Activated naive CD8-positive, alpha-beta T cell treated with anti-CD3 and anti-CD28 coated beads, Interleukin-2, amount 50 U/mL, for 24 hours (primary cell): ENCODE measurements around the gene CRYGN.
A peak's percentile ranks its signal among the peaks of the same experiment; 100 is the strongest.

ENCODE experiments used
- ATAC-seq: fragments of 150-1000 bp; cut with Tn5 transposase; one replicate; pipeline ENCODE4 v1.10.0; 2021
- DNase-seq: peaks from one replicate; pipeline ENCODE4 v3.0.0; 2021
- H3K27ac Mint-ChIP-seq: one replicate; pipeline ENCODE4 v1.8.0; 2021; ENCODE audit warnings: mild to moderate bottlenecking, mixed read lengths
- H3K27me3 Mint-ChIP-seq: one replicate; pipeline ENCODE4 v1.8.0; 2021; ENCODE audit warnings: mixed read lengths
- H3K36me3 Mint-ChIP-seq: one replicate; pipeline ENCODE4 v1.8.0; 2021; ENCODE audit warnings: low read depth, mixed read lengths
- H3K4me1 Mint-ChIP-seq: one replicate; pipeline ENCODE4 v1.8.0; 2021; ENCODE audit warnings: mixed read lengths
- H3K4me3 Mint-ChIP-seq: one replicate; pipeline ENCODE4 v1.8.0; 2021; ENCODE audit warnings: mild to moderate bottlenecking, moderate library complexity, mixed read lengths
- H3K9me3 Mint-ChIP-seq: one replicate; pipeline ENCODE4 v1.8.0; 2021; ENCODE audit warnings: mixed read lengths

Gene CRYGN

GRCh38 chr7:151413241-151413640 is 26.7 kb downstream of the CRYGN start:
- Mint-ChIP-seq H3K4me1 (peaks cover 52% of the 10 kb centered on the region), H3K27ac (no peak overlapping the region), H3K9me3 (peaks cover 7% of the 10 kb centered on the region), H3K36me3 (peaks cover 2% of the 10 kb centered on the region), H3K4me3 (no peak overlapping the region), H3K27me3 (peaks cover 35% of the 10 kb centered on the region)
- no peak for DNase-seq
- ATAC-seq, result no peak

- Mint-ChIP-seq H3K36me3 (peaks cover 2% of the 10 kb centered on the region), H3K27ac (no peak overlapping the region), H3K4me3 (no peak overlapping the region), H3K9me3 (peaks cover 4% of the 10 kb centered on the region), H3K27me3 (peaks cover 35% of the 10 kb centered on the region), H3K4me1 (peaks cover 52% of the 10 kb centered on the region)
- DNase-seq (no peak), ATAC-seq (no peak)
These were observed 27.6 kb downstream of the CRYGN start for GRCh38 chr7:151412318-151412717.

GRCh38 chr7:151411551-151411950 is 28.4 kb downstream of the CRYGN start:
- H3K4me3 Mint-ChIP-seq, result no peak overlapping the region
- no peak overlapping the region for H3K27ac Mint-ChIP-seq

DNA sequence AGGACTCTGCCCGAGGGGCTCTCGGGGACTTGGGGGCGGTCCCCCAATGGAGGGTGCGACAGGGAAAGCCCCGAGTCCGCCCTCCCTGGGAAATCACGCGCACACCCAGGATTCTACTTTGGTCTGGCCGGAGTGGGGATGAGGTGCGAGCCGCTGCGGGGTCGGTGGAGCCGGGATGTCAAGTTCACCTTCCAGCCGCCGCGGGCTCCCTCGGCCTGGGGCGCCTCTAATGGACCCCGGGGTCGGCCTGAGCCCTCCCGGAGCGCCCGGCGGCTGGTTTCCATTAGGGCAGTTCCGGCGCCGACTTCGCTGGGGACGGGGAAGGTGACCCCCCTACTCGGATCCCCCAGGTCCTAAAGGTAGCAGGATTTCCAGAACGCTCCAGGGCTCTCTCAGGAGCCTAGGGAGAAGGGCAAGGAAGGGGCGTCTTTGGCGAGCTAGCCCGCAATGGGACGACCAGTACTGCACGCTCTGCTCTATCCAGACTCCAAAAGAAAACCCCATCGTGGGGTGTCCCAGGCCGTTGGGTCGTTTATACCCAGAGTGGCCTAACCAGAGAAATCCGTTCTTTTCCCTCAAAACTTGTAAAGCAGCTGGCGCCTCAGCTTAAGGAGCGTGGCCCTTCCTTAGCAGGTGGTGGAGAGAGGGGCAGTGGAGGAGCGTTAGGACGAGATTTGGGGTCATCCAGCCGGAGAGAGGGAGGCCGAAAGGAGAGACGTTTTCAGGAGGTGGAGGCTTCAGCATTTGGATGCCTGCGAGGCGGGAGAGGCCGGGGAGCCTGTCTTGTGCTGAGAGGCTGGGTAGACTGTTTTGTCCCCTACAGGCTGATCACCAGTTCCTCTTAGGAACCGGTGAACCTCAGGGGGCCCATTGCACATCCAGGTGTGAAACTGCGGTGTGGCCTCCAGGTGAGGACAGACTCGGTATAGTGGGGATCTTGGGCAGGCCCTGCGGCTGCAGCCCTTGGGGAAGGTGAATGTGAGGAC is 29.2 kb downstream of the CRYGN start:
- Mint-ChIP-seq H3K36me3 (peaks cover 2% of the 10 kb centered on the region), H3K4me3 (peak overlapping the region; percentile 52), H3K27ac (no peak overlapping the region), H3K9me3 (peaks cover 4% of the 10 kb centered on the region), H3K4me1 (peaks cover 52% of the 10 kb centered on the region), H3K27me3 (peaks cover 35% of the 10 kb centered on the region)
- DNase-seq, result no peak
- no peak for ATAC-seq

More at GRCh38 chr7:151411551-151411950, 28.4 kb downstream of the CRYGN start:
- DNase-seq (no peak), ATAC-seq (no peak)
- Mint-ChIP-seq H3K27me3 (peaks cover 35% of the 10 kb centered on the region), H3K9me3 (peaks cover 4% of the 10 kb centered on the region), H3K36me3 (peaks cover 2% of the 10 kb centered on the region), H3K4me1 (peaks cover 52% of the 10 kb centered on the region)

DNA sequence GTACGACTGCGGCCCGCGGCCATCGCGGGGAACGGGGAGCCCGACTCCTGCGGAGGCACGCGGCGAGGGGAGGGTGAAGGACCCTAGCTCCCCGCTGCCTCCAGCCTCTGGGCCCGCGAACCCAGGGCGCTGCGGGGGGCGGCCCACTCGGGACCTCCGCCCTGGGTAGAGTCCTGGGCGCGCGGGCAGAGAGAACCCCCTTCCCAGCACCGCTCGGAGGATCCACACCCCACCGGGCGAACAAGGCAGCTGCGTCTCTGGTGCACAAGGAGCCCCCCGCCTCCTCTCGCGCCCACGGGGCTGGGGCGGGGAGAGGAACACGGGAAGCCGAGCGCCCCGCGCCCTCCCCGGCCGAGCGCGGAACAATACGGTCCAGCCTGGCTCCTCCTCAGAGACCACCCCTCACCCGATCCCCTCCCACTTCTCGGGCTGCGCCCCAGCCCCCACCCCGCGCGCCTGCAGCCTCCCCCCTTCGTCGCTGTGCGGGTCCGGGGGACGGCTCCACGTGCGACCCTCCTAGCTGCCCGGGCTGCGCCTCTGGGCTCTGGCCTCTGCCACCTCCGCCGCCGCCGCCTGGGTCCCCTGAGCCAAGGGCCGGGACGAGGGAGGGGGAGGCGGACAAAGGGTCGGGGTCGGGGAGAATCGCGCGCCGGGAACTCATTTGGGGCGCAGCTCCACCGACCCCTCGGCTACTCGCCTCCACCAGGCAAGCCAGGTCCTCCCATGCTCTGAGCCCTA is 30.1 kb downstream of the CRYGN start, which contains the start of gene WDR86:
Gene WDR86, minus strand, starts transcription at position 372 of the 738 bp plus-strand sequence. CDS start 449 bp downstream, outside the sequence.
- Mint-ChIP-seq H3K9me3 (peaks cover 4% of the 10 kb centered on the region), H3K36me3 (peaks cover 2% of the 10 kb centered on the region), H3K27me3 (peaks cover 35% of the 10 kb centered on the region), H3K4me3 (peak within 1 kb of the TSS; percentile 73), H3K27ac (no peak within 1 kb of the TSS), H3K4me1 (peaks cover 48% of the 10 kb centered on the region)
- DNase-seq (no peak), ATAC-seq (no peak)

GRCh38 chr7:151408839-151409666 is 30.9 kb downstream of the CRYGN start:
- H3K4me3 Mint-ChIP-seq, result peak overlapping the region; percentile 73
- no peaks in the 10 kb centered on the region for H3K9me3 Mint-ChIP-seq
- peak; percentile 42 for ATAC-seq
- peaks cover 35% of the 10 kb centered on the region for H3K27me3 Mint-ChIP-seq
- no peak for DNase-seq
- no peak overlapping the region for H3K27ac Mint-ChIP-seq
- peaks cover 41% of the 10 kb centered on the region for H3K4me1 Mint-ChIP-seq
- no peaks in the 10 kb centered on the region for H3K36me3 Mint-ChIP-seq

GRCh38 chr7:151408498-151408838 is 31.5 kb downstream of the CRYGN start:
- Mint-ChIP-seq H3K4me1 (peaks cover 35% of the 10 kb centered on the region), H3K36me3 (no peaks in the 10 kb centered on the region), H3K9me3 (no peaks in the 10 kb centered on the region), H3K4me3 (peak overlapping the region; percentile 73), H3K27me3 (peaks cover 35% of the 10 kb centered on the region), H3K27ac (no peak overlapping the region)
- DNase-seq (no peak), ATAC-seq (peak; percentile 3)

GRCh38 chr7:151406886-151407583 is 32.9 kb downstream of the CRYGN start:
- H3K27ac Mint-ChIP-seq, result no peak overlapping the region
- no peak for DNase-seq
- peaks cover 22% of the 10 kb centered on the region for H3K4me1 Mint-ChIP-seq
- no peaks in the 10 kb centered on the region for H3K9me3 Mint-ChIP-seq
- peaks cover 25% of the 10 kb centered on the region for H3K27me3 Mint-ChIP-seq
- ATAC-seq, result no peak
- no peaks in the 10 kb centered on the region for H3K36me3 Mint-ChIP-seq
- H3K4me3 Mint-ChIP-seq, result no peak overlapping the region

DNA sequence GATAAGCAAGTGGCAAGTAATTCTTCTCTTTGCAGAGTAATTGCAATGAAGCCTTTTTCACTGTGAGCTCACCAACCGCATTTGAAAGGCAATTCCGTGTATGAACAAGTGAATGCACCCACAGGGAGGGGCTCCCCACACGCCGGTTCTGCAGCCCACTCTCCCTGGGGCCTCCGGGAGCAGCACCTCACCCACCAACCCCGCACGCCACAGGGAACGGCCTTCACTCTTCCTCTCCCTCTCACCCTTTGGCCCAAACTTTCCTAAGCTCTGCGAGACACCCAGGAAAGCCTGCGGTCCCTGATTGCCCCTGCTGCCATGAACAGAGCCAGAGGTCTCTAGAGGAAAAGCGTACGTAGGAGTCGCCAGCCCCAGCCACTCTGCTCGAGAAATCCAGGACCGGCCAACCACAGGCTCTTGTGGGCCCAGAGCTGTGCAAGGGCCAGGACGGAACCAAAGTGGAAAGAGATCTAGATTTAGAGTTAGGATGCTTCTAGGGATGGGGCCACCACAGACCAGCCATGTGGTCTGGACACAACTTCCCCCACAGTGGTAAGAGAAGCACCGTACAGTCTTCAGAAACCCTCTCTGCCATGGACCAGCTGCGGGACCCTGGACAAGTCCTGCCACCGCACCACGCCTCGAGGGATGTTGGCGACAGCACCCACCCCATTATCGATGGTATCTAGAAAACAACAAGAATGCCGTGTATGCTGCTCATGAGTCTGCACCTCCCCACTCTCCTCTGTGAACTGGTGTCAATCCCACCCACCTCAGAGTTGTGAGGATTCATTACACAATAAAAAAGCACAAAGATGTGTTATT is 33.7 kb downstream of the CRYGN start:
- H3K27ac Mint-ChIP-seq, result no peak overlapping the region
- no peaks in the 10 kb centered on the region for H3K36me3 Mint-ChIP-seq
- peaks cover 16% of the 10 kb centered on the region for H3K4me1 Mint-ChIP-seq
- DNase-seq (no peak), ATAC-seq (no peak)
- no peak overlapping the region for H3K4me3 Mint-ChIP-seq
- H3K27me3 Mint-ChIP-seq, result peaks cover 17% of the 10 kb centered on the region
- H3K9me3 Mint-ChIP-seq, result no peaks in the 10 kb centered on the region

DNA sequence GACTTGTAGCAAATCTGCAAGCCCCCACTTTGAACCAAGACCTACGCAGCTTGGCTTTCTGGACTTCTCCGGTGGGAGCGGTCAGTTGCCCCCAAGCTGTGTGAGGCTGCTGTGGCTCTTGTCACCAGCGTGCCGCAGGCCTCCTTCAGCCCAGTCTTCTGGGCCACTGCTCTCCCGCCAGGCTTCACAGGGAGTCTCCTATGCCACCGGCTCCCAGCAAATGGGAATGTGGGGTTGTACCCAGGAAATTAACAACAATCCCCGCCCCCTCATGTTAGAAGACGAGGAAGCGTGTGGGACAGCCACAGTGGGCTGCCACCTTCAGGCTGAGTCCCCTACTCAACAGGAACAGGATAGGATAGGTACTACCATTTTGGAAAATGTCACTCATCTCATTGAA is 34.4 kb downstream of the CRYGN start:
- ATAC-seq (no peak), DNase-seq (no peak)
- no peak overlapping the region for H3K4me3 Mint-ChIP-seq
- peaks cover 10% of the 10 kb centered on the region for H3K27me3 Mint-ChIP-seq
- H3K9me3 Mint-ChIP-seq, result no peaks in the 10 kb centered on the region
- peaks cover 13% of the 10 kb centered on the region for H3K4me1 Mint-ChIP-seq
- no peaks in the 10 kb centered on the region for H3K36me3 Mint-ChIP-seq
- H3K27ac Mint-ChIP-seq, result no peak overlapping the region

- H3K27ac Mint-ChIP-seq, result no peak overlapping the region
- peaks cover 11% of the 10 kb centered on the region for H3K4me1 Mint-ChIP-seq
- no peak overlapping the region for H3K4me3 Mint-ChIP-seq
- ATAC-seq, result no peak
- DNase-seq, result no peak
- H3K27me3 Mint-ChIP-seq, result peaks cover 10% of the 10 kb centered on the region
- H3K36me3 Mint-ChIP-seq, result no peaks in the 10 kb centered on the region
- no peaks in the 10 kb centered on the region for H3K9me3 Mint-ChIP-seq
These were observed 34.9 kb downstream of the CRYGN start for GRCh38 chr7:151405056-151405455.

DNA sequence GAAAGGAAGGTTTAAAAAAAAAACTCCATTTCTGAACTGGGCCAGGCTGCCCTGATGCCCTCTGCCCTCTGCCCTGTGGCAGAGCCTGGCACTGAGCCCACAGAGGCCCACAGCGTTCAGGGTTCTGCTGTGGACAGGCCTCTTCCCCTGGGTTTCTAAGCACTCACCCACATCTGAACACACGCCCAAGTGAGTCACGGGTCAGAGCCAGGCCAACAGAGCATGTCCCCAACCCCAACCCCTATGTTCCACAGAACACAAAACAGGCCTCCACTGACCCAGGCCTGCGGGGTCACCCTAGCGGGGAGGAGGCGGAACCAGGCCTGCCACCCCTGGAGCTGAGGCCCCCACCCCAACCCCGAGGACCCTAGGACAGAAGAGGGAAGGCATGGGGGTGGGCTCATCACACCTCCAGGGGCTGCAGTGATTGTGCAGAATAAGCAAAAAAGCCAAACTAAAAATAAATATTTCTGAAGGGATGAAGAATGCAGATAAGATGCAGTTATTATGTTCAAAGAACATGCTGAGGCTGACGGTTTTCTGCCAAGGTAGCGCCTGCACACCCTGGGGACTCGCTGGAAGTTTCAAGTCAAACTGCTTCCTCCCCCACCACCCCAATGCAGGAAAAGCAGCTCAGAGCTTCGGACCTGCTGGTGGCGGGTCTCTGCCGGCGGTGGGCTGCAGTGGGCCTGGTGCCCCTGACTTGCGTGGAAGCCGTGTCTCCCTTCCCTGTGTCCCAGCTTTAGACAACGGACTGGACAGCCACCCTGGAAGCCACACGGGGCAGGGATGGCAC is 35.5 kb downstream of the CRYGN start:
- H3K4me3 Mint-ChIP-seq, result no peak overlapping the region

More for the DNA sequence above, 35.5 kb downstream of the CRYGN start:
- H3K27ac Mint-ChIP-seq, result no peak overlapping the region
- H3K27me3 Mint-ChIP-seq, result peaks cover 10% of the 10 kb centered on the region
- no peak for ATAC-seq
- H3K36me3 Mint-ChIP-seq, result no peaks in the 10 kb centered on the region
- no peaks in the 10 kb centered on the region for H3K9me3 Mint-ChIP-seq
- peaks cover 11% of the 10 kb centered on the region for H3K4me1 Mint-ChIP-seq
- DNase-seq, result no peak
